Skeletal muscle tissue (tissue), 2 donors: ENCODE data around the gene SUZ12. TPM values are rescaled to one million over a fixed set of nuclear protein-coding genes. Genes with fewer than 3 reads are reported as not detected.

ENCODE experiments used
- small RNA-seq: library from RNA; depleted of rRNA; stranded (forward); fragments of <200 nt; gene quantifications from one replicate; pipeline ENCODE3, GENCODE V24; 2014
- total RNA-seq: library from RNA; depleted of rRNA; stranded (reverse); fragments of >200 nt; gene quantifications from one replicate; pipeline ENCODE4 v1.2.3, GENCODE V29; 2014

SUZ12 gene
- total RNA-seq, 1 donor from 2014 or later: 16.7 TPM

Small RNA genes lying within 50 kb of the gene (small RNA-seq; reads per million reads assigned to genes)
- not detected for gene AC090616.4
- gene RNA5SP437: not detected

Other genes starting within 250 kb of the SUZ12 start
- 39.7 TPM for gene COPRS, start 77.8 kb upstream of the SUZ12 start, total RNA-seq
- gene UTP6, start 35.3 kb upstream of the SUZ12 start, total RNA-seq: 25.1 TPM
- 14.6 TPM for gene LRRC37B, start 70.4 kb downstream of the SUZ12 start, total RNA-seq
- 51.1 TPM for gene RHOT1, start 205.5 kb downstream of the SUZ12 start, total RNA-seq